H9 (cell line): ENCODE measurements around the gene DLG2. TPM values are rescaled to one million over a fixed set of nuclear protein-coding genes. Genes with fewer than 3 reads are reported as not detected.

Experiments used
- DNase-seq: peaks from one replicate; pipeline ENCODE4 v3.0.0-alpha.2; 2017
- H2AFZ ChIP-seq: one replicate; pipeline ENCODE4 v1.6.1; 2013; ENCODE audit warnings: mild to moderate bottlenecking, low read length, control low read depth, moderate library complexity
- H2AK5ac ChIP-seq: 2 replicates; pipeline ENCODE4 v1.6.1; 2013; ENCODE audit warnings: low read length, control low read depth, mixed read lengths; ENCODE audit not compliant: insufficient read length
- H2BK120ac ChIP-seq: one replicate; pipeline ENCODE4 v1.6.1; 2013; ENCODE audit warnings: low read depth, mild to moderate bottlenecking, low read length, control low read depth, inconsistent platforms; ENCODE audit not compliant: poor library complexity, severe bottlenecking
- H2BK12ac ChIP-seq: 2 replicates; pipeline ENCODE4 v1.6.1; 2013; ENCODE audit warnings: low read length, control low read depth, mixed read lengths, low read depth; ENCODE audit not compliant: insufficient read length
- H2BK15ac ChIP-seq: 2 replicates; pipeline ENCODE4 v1.6.1; 2013; ENCODE audit warnings: low read depth, low read length, control low read depth
- H2BK20ac ChIP-seq: one replicate; pipeline ENCODE4 v1.6.1; 2013; ENCODE audit warnings: low read depth, mild to moderate bottlenecking, low read length, control low read depth, inconsistent platforms; ENCODE audit not compliant: poor library complexity, severe bottlenecking
- H2BK5ac ChIP-seq: 2 replicates; pipeline ENCODE4 v1.6.1; 2013; ENCODE audit warnings: low read length, control low read depth, mixed read lengths; ENCODE audit not compliant: insufficient read length
- H3K14ac ChIP-seq: 2 replicates; pipeline ENCODE4 v1.6.1; 2013; ENCODE audit warnings: low read length, control low read depth; ENCODE audit not compliant: insufficient read depth
- H3K18ac ChIP-seq: 2 replicates; pipeline ENCODE4 v1.6.1; 2013; ENCODE audit warnings: low read depth, mild to moderate bottlenecking, mixed read lengths, low read length, control low read depth; ENCODE audit not compliant: insufficient read length
- H3K23ac ChIP-seq: 2 replicates; pipeline ENCODE4 v1.6.1; 2013; ENCODE audit warnings: low read length, control low read depth, mixed read lengths, low read depth; ENCODE audit not compliant: insufficient read length
- H3K23me2 ChIP-seq: 2 replicates; pipeline ENCODE4 v1.6.1; 2013; ENCODE audit warnings: low read depth, mild to moderate bottlenecking, mixed read lengths, low read length, control low read depth; ENCODE audit not compliant: insufficient read length, poor library complexity, severe bottlenecking
- H3K27ac ChIP-seq: 2 replicates; pipeline ENCODE4 v1.5.1; 2013; ENCODE audit warnings: low read length, control low read depth, mixed read lengths, low read depth; ENCODE audit not compliant: insufficient read length
- H3K27me3 ChIP-seq: 2 replicates; pipeline ENCODE4 v1.6.1; 2013; ENCODE audit warnings: low read length, control low read depth, inconsistent platforms; ENCODE audit not compliant: insufficient read depth
- H3K4ac ChIP-seq: 2 replicates; pipeline ENCODE4 v1.6.1; 2013; ENCODE audit warnings: low read depth, mild to moderate bottlenecking, control low read depth, inconsistent platforms, low read length, moderate library complexity
- H3K4me1 ChIP-seq: 2 replicates; pipeline ENCODE4 v1.6.1; 2013; ENCODE audit warnings: low read length, control low read depth, inconsistent platforms; ENCODE audit not compliant: insufficient read depth
- H3K4me2 ChIP-seq: 2 replicates; pipeline ENCODE4 v1.6.1; 2013; ENCODE audit warnings: low read length, control low read depth, mixed read lengths; ENCODE audit not compliant: insufficient read length, insufficient read depth
- H3K56ac ChIP-seq: 2 replicates; pipeline ENCODE4 v1.6.1; 2013; ENCODE audit warnings: low read depth, mild to moderate bottlenecking, mixed read lengths, low read length, control low read depth; ENCODE audit not compliant: insufficient read length
- H3K79me1 ChIP-seq: 2 replicates; pipeline ENCODE4 v1.6.1; 2013; ENCODE audit warnings: low read depth, mild to moderate bottlenecking, moderate library complexity, low read length, control low read depth, inconsistent platforms; ENCODE audit not compliant: insufficient read depth, poor library complexity, severe bottlenecking
- H3K79me2 ChIP-seq: 2 replicates; pipeline ENCODE4 v1.6.1; 2013; ENCODE audit warnings: low read length, control low read depth, inconsistent platforms; ENCODE audit not compliant: insufficient read depth
- H3K9ac ChIP-seq: 2 replicates; pipeline ENCODE4 v1.6.1; 2013; ENCODE audit warnings: low read length, control low read depth, mixed read lengths; ENCODE audit not compliant: insufficient read length; ENCODE audit errors: extremely low read depth
- H3K9me3 ChIP-seq: one replicate; pipeline ENCODE4 v1.6.1; 2013; ENCODE audit warnings: low read depth, low read length, inconsistent platforms; ENCODE audit not compliant: control insufficient read depth
- H3T11ph ChIP-seq: one replicate; pipeline ENCODE4 v1.6.1; 2013; ENCODE audit warnings: mild to moderate bottlenecking, low read length, control low read depth, inconsistent platforms
- H4K20me1 ChIP-seq: one replicate; pipeline ENCODE4 v1.6.1; 2013; ENCODE audit not compliant: control insufficient read depth, insufficient read length, insufficient read depth
- H4K5ac ChIP-seq: 2 replicates; pipeline ENCODE4 v1.6.1; 2013; ENCODE audit warnings: low read depth, mild to moderate bottlenecking, mixed read lengths, low read length, control low read depth; ENCODE audit not compliant: insufficient read length
- H4K8ac ChIP-seq: replicated peaks from 2 replicates; pipeline ENCODE4 v1.6.1; 2013; ENCODE audit warnings: low read length, control low read depth, mixed read lengths, low read depth; ENCODE audit not compliant: insufficient read length
- H4K91ac ChIP-seq: 2 replicates; pipeline ENCODE4 v1.6.1; 2013; ENCODE audit warnings: low read depth, mild to moderate bottlenecking, moderate library complexity, mixed read lengths, low read length, control low read depth; ENCODE audit not compliant: insufficient read length
- H3K27ac Mint-ChIP-seq, 3 experiments: 2 replicates in 2 of 3; 3 replicates in 1 of 3; pipeline ENCODE4 v1.8.0; 2020 to 2021; ENCODE audit warnings: mixed read lengths in 3 of 3, mild to moderate bottlenecking in 1 of 3, moderate library complexity in 1 of 3
- H3K27me3 Mint-ChIP-seq: 2 replicates; pipeline ENCODE4 v1.8.0; 2021; ENCODE audit warnings: low read depth, mild to moderate bottlenecking, moderate library complexity, mixed read lengths
- H3K36me3 Mint-ChIP-seq, 3 experiments: 2 replicates in 2 of 3; 3 replicates in 1 of 3; pipeline ENCODE4 v1.8.0; 2020 to 2021; ENCODE audit warnings: low read depth in 3 of 3, mixed read lengths in 3 of 3; ENCODE audit not compliant: insufficient read depth in 1 of 3
- H3K4me1 Mint-ChIP-seq, 2 experiments: 2 replicates each; pipeline ENCODE4 v1.8.0; 2020; ENCODE audit warnings: mixed read lengths in 2 of 2
- H3K4me3 Mint-ChIP-seq, 2 experiments: 2 replicates in 1 of 2; 3 replicates in 1 of 2; pipeline ENCODE4 v1.8.0; 2020 to 2021; ENCODE audit warnings: mild to moderate bottlenecking in 2 of 2, mixed read lengths in 2 of 2, moderate library complexity in 1 of 2
- H3K9me3 Mint-ChIP-seq, 2 experiments: 2 replicates in 1 of 2; 3 replicates in 1 of 2; pipeline ENCODE4 v1.8.0; 2020; ENCODE audit warnings: mild to moderate bottlenecking in 2 of 2, mixed read lengths in 2 of 2, moderate library complexity in 1 of 2
- WGBS: extraction: QIAGEN DNeasy Blood & Tissue Kit; methylation state at CpG from one replicate; pipeline ENCODE4 v1.1.7; 2013; ENCODE audit warnings: missing lambda C conversion rate, low lambda C conversion rate, mixed read lengths; ENCODE audit not compliant: insufficient read length; ENCODE audit errors: extremely low coverage; 5-methylcytosine and 5-hydroxymethylcytosine counted together
- total RNA-seq: library from RNA; stranded (reverse); gene quantifications from 2 replicates; pipeline ENCODE4 v1.2.1, GENCODE V29; 2021
- TF ChIP-seq, protein P1 (sequence below): fragments of 200-600 bp; sonication (generic); conservative IDR thresholded peaks from 3 replicates; pipeline ENCODE4 v1.8.0; 2021; ENCODE audit warnings: antibody characterized with exemption, mild to moderate bottlenecking

Gene DLG2
- total RNA-seq, 1 experiment from 2014 or later = 8.0 TPM

DNA sequence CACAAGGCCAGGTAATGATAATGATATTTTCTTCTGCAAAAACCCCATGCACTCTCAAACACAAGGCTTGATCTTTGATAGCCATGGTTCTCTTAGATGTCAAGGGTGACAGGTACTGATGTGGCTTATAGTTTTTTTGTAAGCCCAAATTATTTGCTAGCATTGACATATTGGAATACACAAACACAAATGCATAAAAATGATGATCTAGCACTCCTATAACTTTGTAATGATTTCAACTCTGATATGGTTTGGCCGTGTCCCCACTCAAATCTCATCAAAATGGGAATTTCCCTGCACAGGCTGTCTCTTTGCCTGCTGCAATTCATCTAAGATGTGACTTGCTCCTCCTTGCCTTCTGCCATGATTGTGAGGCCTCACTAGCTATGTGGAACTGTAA is 1768.5 kb downstream of the DLG2 start:
- no peak overlapping the region for H3K4ac ChIP-seq
- no peak overlapping the region for H2AK5ac ChIP-seq
- H3K27ac ChIP-seq = no peak overlapping the region
- no peak overlapping the region for H4K5ac ChIP-seq
- H4K8ac ChIP-seq = no peak overlapping the region
- H3K14ac ChIP-seq = no peak overlapping the region
- no peak for DNase-seq
- peaks cover 7 to 16% (median 10%) of the 10 kb centered on the region in 3 experiments; a peak in 5 of 7 replicates for H3K36me3 Mint-ChIP-seq
- H3T11ph ChIP-seq = no peak overlapping the region
- no peaks in the 10 kb centered on the region for H3K4me1 Mint-ChIP-seq
- H4K20me1 ChIP-seq = no peaks in the 10 kb centered on the region
- no peaks in the 10 kb centered on the region for H3K9me3 ChIP-seq
- no peak overlapping the region for H2BK15ac ChIP-seq
- no CpG with 5 or more reads among the region's 1 CpG for WGBS
- H2BK20ac ChIP-seq = no peak overlapping the region
- H3K56ac ChIP-seq = no peak overlapping the region
- no peak overlapping the region for H3K9ac ChIP-seq
- no peaks in the 10 kb centered on the region for H3K79me1 ChIP-seq
- H3K4me2 ChIP-seq = no peak overlapping the region
- peaks cover 22 to 23% of the 10 kb centered on the region in 2 experiments; a peak in 4 of 5 replicates for H3K9me3 Mint-ChIP-seq
- H3K79me2 ChIP-seq = no peaks in the 10 kb centered on the region
- H2BK12ac ChIP-seq = no peak overlapping the region
- H3K27me3 ChIP-seq = no peaks in the 10 kb centered on the region
- H3K27me3 Mint-ChIP-seq = no peaks in the 10 kb centered on the region
- H3K18ac ChIP-seq = no peak overlapping the region
- H3K4me3 Mint-ChIP-seq = no peak overlapping the region
- no peak overlapping the region for H3K27ac Mint-ChIP-seq
- no peak overlapping the region for H2BK5ac ChIP-seq
- H3K4me1 ChIP-seq = no peaks in the 10 kb centered on the region
- TF ChIP-seq, protein P1, sequence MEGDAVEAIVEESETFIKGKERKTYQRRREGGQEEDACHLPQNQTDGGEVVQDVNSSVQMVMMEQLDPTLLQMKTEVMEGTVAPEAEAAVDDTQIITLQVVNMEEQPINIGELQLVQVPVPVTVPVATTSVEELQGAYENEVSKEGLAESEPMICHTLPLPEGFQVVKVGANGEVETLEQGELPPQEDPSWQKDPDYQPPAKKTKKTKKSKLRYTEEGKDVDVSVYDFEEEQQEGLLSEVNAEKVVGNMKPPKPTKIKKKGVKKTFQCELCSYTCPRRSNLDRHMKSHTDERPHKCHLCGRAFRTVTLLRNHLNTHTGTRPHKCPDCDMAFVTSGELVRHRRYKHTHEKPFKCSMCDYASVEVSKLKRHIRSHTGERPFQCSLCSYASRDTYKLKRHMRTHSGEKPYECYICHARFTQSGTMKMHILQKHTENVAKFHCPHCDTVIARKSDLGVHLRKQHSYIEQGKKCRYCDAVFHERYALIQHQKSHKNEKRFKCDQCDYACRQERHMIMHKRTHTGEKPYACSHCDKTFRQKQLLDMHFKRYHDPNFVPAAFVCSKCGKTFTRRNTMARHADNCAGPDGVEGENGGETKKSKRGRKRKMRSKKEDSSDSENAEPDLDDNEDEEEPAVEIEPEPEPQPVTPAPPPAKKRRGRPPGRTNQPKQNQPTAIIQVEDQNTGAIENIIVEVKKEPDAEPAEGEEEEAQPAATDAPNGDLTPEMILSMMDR = no peak
- H4K91ac ChIP-seq = no peak overlapping the region
- no peaks in the 10 kb centered on the region for H3K23me2 ChIP-seq
- H2AFZ ChIP-seq = no peak overlapping the region
- H2BK120ac ChIP-seq = no peak overlapping the region
- no peak overlapping the region for H3K23ac ChIP-seq
